HepG2 (cell line): ENCODE results near the gene PRICKLE3. TPM values are rescaled to one million over a fixed set of nuclear protein-coding genes. Genes with fewer than 3 reads are reported as not detected.
A peak's percentile ranks its signal among the peaks of the same experiment; 100 is the strongest.

Source experiments
- FOXC1 ChIP-seq: sonication (generic); formaldehyde crosslinking; IDR thresholded peaks from 2 replicates; pipeline ENCODE4 v1.8.0; 2022; ENCODE audit warnings: mild to moderate bottlenecking, missing genetic modification reagents, borderline replicate concordance
- FOXK1 ChIP-seq: sonication (generic); formaldehyde crosslinking; IDR thresholded peaks from 2 replicates; pipeline ENCODE4 v1.4.0; 2020; ENCODE audit warnings: low read depth, missing genetic modification reagents, borderline replicate concordance
- HDAC1 ChIP-seq: sonication (generic); formaldehyde crosslinking; IDR thresholded peaks from 2 replicates; pipeline ENCODE4 v1.5.1; 2020; ENCODE audit warnings: mild to moderate bottlenecking, missing genetic modification reagents
- NCOR1 ChIP-seq: fragments of 200-600 bp; sonication (generic); IDR thresholded peaks from 2 replicates; pipeline ENCODE4 v1.7.0; 2017; ENCODE audit warnings: antibody characterized with exemption, low read length, borderline replicate concordance
- NFE2 ChIP-seq: sonication (generic); formaldehyde crosslinking; IDR thresholded peaks from 2 replicates; pipeline ENCODE4 v1.4.0; 2020; ENCODE audit warnings: missing genetic modification reagents
- NFKB2 ChIP-seq: sonication (generic); formaldehyde crosslinking; IDR thresholded peaks from 2 replicates; pipeline ENCODE4 v1.4.0; 2020; ENCODE audit warnings: missing genetic modification reagents, borderline replicate concordance
- NFKBIZ ChIP-seq: IDR thresholded peaks from 2 replicates; pipeline ENCODE4 v1.6.1; 2018; ENCODE audit warnings: missing genetic modification reagents, missing compliant biosample characterization
- PRDM4 ChIP-seq: sonication (generic); formaldehyde crosslinking; IDR thresholded peaks from 2 replicates; pipeline ENCODE4 v1.9.0; 2021; ENCODE audit warnings: missing genetic modification reagents, borderline replicate concordance
- RBM39 ChIP-seq: fragments of 200-400 bp; formaldehyde crosslinking; IDR thresholded peaks from one replicate; pipeline ENCODE4 v1.6.1; 2018; ENCODE audit warnings: antibody characterized with exemption, mild to moderate bottlenecking, low read depth, low read length; ENCODE audit not compliant: poor library complexity, severe bottlenecking
- RXRA ChIP-seq: sonication (generic); formaldehyde crosslinking; IDR thresholded peaks from 2 replicates; pipeline ENCODE4 v1.5.1; 2020; ENCODE audit warnings: missing genetic modification reagents
- SIN3A ChIP-seq: IDR thresholded peaks from 2 replicates; pipeline ENCODE4 v1.6.1; 2011; ENCODE audit warnings: low read depth, mild to moderate bottlenecking, control low read depth, low read length, borderline replicate concordance
- ZBED4 ChIP-seq: sonication (generic); formaldehyde crosslinking; IDR thresholded peaks from 2 replicates; pipeline ENCODE4 v1.4.0; 2020; ENCODE audit warnings: missing genetic modification reagents, borderline replicate concordance
- ZBTB33 ChIP-seq: sonication (generic); formaldehyde crosslinking; IDR thresholded peaks from 2 replicates; pipeline ENCODE4 v1.4.0; 2020; ENCODE audit warnings: missing genetic modification reagents
- ZFP1 ChIP-seq: IDR thresholded peaks from 2 replicates; pipeline ENCODE4 v1.6.1; 2016
- ZKSCAN5 ChIP-seq: sonication (generic); formaldehyde crosslinking; IDR thresholded peaks from 2 replicates; pipeline ENCODE4 v1.5.1; 2020; ENCODE audit warnings: mild to moderate bottlenecking, missing genetic modification reagents
- ZNF20 ChIP-seq: sonication (generic); formaldehyde crosslinking; IDR thresholded peaks from 2 replicates; pipeline ENCODE4 v1.4.0; 2020; ENCODE audit warnings: mild to moderate bottlenecking, moderate library complexity, missing genetic modification reagents
- ZNF205 ChIP-seq: IDR thresholded peaks from 2 replicates; pipeline ENCODE4 v1.6.1; 2018; ENCODE audit warnings: missing biosample characterization, missing genetic modification reagents
- ZNF563 ChIP-seq: sonication (generic); formaldehyde crosslinking; IDR thresholded peaks from 2 replicates; pipeline ENCODE4 v1.8.0; 2022; ENCODE audit warnings: mild to moderate bottlenecking, moderate library complexity, missing genetic modification reagents
- ZNF7 ChIP-seq: IDR thresholded peaks from 2 replicates; pipeline ENCODE4 v1.6.1; 2016; ENCODE audit warnings: missing biosample characterization, missing genetic modification reagents
- ZNF782 ChIP-seq: sonication (generic); formaldehyde crosslinking; IDR thresholded peaks from 2 replicates; pipeline ENCODE4 v1.4.0; 2020; ENCODE audit warnings: missing genetic modification reagents, mild to moderate bottlenecking, borderline replicate concordance
- ZNF879 ChIP-seq: sonication (generic); formaldehyde crosslinking; IDR thresholded peaks from 2 replicates; pipeline ENCODE4 v1.8.1; 2023; ENCODE audit warnings: missing genetic modification reagents
- ZSCAN25 ChIP-seq: sonication (generic); formaldehyde crosslinking; IDR thresholded peaks from 2 replicates; pipeline ENCODE4 v1.8.0; 2022; ENCODE audit warnings: mild to moderate bottlenecking, missing genetic modification reagents
- polyA plus RNA-seq, 8 experiments: library from polyadenylated mRNA; depleted of rRNA in 3 of 8; stranded (reverse) in 7 of 8; unstranded in 1 of 8; fragments of >200 nt; fragmentation: Illumina TruSeq in 4 of 8; extraction: Trizol in 4 of 8; gene quantifications; 2 replicates each; pipeline versions ENCODE4 v1.2.1 to v1.2.3, GENCODE V29; 2011 to 2016; ENCODE audit warnings: low read depth in 4 of 8, missing spikeins in 1 of 8, mixed read lengths in 1 of 8; ENCODE audit not compliant: insufficient read depth in 1 of 8
- total RNA-seq, 5 experiments: library from RNA; depleted of rRNA; stranded (reverse); fragments of >200 nt; fragmentation: Illumina TruSeq; extraction: Trizol; gene quantifications; 2 replicates each; pipeline ENCODE4 v1.2.3, GENCODE V29; 2016; ENCODE audit warnings: low read depth in 1 of 5

Gene PRICKLE3
- total and polyA plus RNA-seq, 2 of the 13 experiments (the other 11 are each of a cell fraction or from before 2014, with no cell fraction given): 2.6 TPM

GRCh38 chrX:49186125-49187027 is at the start of gene PRICKLE3 (continued):
- no peak; the same call in 1 of the 2 replicates for TF ChIP-seq NFKB2
- 0 out of 2 replicates have a peak, but pooled peaks have one; percentile 26 for TF ChIP-seq ZNF563 (CRISPR knock-in tag)
- TF ChIP-seq ZBED4 (CRISPR knock-in tag): peak; percentile 98; the same call in 1 of the 2 replicates
- TF ChIP-seq ZNF782: no peak
- no peak for TF ChIP-seq ZNF879 (CRISPR knock-in tag)
- TF ChIP-seq NCOR1: no peak
- no peak for TF ChIP-seq NFKBIZ (CRISPR knock-in tag)
- no peak for TF ChIP-seq ZBTB33 (CRISPR knock-in tag)
- TF ChIP-seq RBM39: peak; percentile 69
- TF ChIP-seq ZNF205 (CRISPR knock-in tag): no peak
- no peak for TF ChIP-seq FOXC1 (CRISPR knock-in tag)
- TF ChIP-seq FOXK1 (CRISPR knock-in tag): no peak
- peak; percentile 76 for TF ChIP-seq HDAC1 (CRISPR knock-in tag)
- TF ChIP-seq RXRA (CRISPR knock-in tag): peak; percentile 65
- no peak for TF ChIP-seq ZKSCAN5 (CRISPR knock-in tag)
- TF ChIP-seq ZFP1 (CRISPR knock-in tag): no peak
- no peak for TF ChIP-seq ZNF7 (CRISPR knock-in tag)
- no peak for TF ChIP-seq ZSCAN25 (CRISPR knock-in tag)
- peak; percentile 25; the same call in 1 of the 2 replicates for TF ChIP-seq SIN3A
- no peak for TF ChIP-seq PRDM4
- no peak for TF ChIP-seq ZNF20 (CRISPR knock-in tag)
- TF ChIP-seq NFE2 (CRISPR knock-in tag): no peak
